ENCODE data around the gene SMURF1.

Gene SMURF1

GRCh38 chr7:99098286-99098823 is 45.6 kb downstream of the SMURF1 start:
- DNase-seq (ENCODE audit: low read depth) = no peak

- DNase-seq (ENCODE audit: low read depth) = no peak
These were observed 46.2 kb downstream of the SMURF1 start for GRCh38 chr7:99097730-99098129.

GRCh38 chr7:99096124-99096887 is 47.6 kb downstream of the SMURF1 start:
- DNase-seq (ENCODE audit: low read depth) = no peak

GRCh38 chr7:99095698-99096097 is 48.2 kb downstream of the SMURF1 start:
- DNase-seq (ENCODE audit: low read depth) = no peak

- DNase-seq (ENCODE audit: low read depth) = no peak
These were observed 49.5 kb downstream of the SMURF1 start for GRCh38 chr7:99094401-99094800.

GRCh38 chr7:99092064-99092720 is 51.7 kb downstream of the SMURF1 start:
- no peak for DNase-seq (ENCODE audit: low read depth)

- DNase-seq (ENCODE audit: low read depth) = no peak
These were observed 53.0 kb downstream of the SMURF1 start for GRCh38 chr7:99090771-99091542.

GRCh38 chr7:99089914-99090629 is 53.8 kb downstream of the SMURF1 start:
- DNase-seq (ENCODE audit: low read depth) = no peak

GRCh38 chr7:99086944-99087343 is 57.0 kb downstream of the SMURF1 start:
- no peak for DNase-seq (ENCODE audit: low read depth)

- DNase-seq (ENCODE audit: low read depth) = no peak
These were observed 57.4 kb downstream of the SMURF1 start for GRCh38 chr7:99086532-99086931.

- DNase-seq (ENCODE audit: low read depth) = no peak
These were observed 60.2 kb downstream of the SMURF1 start for GRCh38 chr7:99083733-99084132.

GRCh38 chr7:99083068-99083651 is 60.7 kb downstream of the SMURF1 start:
- DNase-seq (ENCODE audit: low read depth) = no peak

- DNase-seq (ENCODE audit: low read depth) = no peak
These were observed 63.2 kb downstream of the SMURF1 start for GRCh38 chr7:99080679-99081078.

- no peak for DNase-seq (ENCODE audit: low read depth)
These were observed 64.8 kb downstream of the SMURF1 start for GRCh38 chr7:99079104-99079503.

- DNase-seq (ENCODE audit: low read depth) = no peak
These were observed 65.5 kb downstream of the SMURF1 start for GRCh38 chr7:99078416-99078815.

GRCh38 chr7:99076615-99077014 is 67.3 kb downstream of the SMURF1 start:
- DNase-seq (ENCODE audit: low read depth) = no peak

GRCh38 chr7:99073839-99074446 is 70.0 kb downstream of the SMURF1 start:
- no peak for DNase-seq (ENCODE audit: low read depth)

GRCh38 chr7:99072126-99072525 is 71.8 kb downstream of the SMURF1 start:
- no peak for DNase-seq (ENCODE audit: low read depth)

GRCh38 chr7:99070361-99070760 is 73.5 kb downstream of the SMURF1 start:
- no peak for DNase-seq (ENCODE audit: low read depth)

GRCh38 chr7:99061001-99061776 is 82.7 kb downstream of the SMURF1 start:
- DNase-seq (ENCODE audit: low read depth) = no peak

Data from activated gamma-delta T cell treated with anti-CD3 and anti-CD28 coated beads, Interleukin-2, amount 50 U/mL, for 16 hours (primary cell).